NCI-H2196 (cell line): ENCODE measurements around the gene TNP1.
A peak's percentile ranks its signal among the peaks of the same experiment; 100 is the strongest.

Experiments used
- DNase-seq: peaks from one replicate; lab custom pipeline; 2025; ENCODE audit not compliant: unreplicated experiment; lab: John Stamatoyannopoulos, UW

The TNP1 gene

DNA sequence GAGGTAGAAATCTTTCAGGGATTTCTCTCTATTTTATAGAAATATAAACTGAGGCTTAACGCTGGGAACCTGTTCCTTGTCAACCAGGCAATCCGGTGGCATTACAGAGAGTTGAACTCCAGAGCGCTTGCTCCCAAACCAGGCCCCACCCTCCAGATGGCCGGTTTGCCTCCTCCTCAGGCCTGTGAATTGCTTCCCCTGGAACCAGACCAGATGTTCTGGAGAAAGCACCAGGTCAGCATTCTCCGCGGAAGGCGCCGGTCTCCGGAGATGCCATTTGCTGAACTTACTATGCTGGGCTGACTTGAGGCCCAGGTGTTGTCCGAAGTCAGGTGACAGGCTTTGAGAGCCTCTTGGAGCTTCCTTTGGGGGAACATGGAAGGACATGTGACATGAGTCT is 17.2 kb downstream of the TNP1 start:
- DNase-seq, result no peak

GRCh38 chr2:216839688-216840087 is 20.2 kb downstream of the TNP1 start:
- no peak for DNase-seq

DNA sequence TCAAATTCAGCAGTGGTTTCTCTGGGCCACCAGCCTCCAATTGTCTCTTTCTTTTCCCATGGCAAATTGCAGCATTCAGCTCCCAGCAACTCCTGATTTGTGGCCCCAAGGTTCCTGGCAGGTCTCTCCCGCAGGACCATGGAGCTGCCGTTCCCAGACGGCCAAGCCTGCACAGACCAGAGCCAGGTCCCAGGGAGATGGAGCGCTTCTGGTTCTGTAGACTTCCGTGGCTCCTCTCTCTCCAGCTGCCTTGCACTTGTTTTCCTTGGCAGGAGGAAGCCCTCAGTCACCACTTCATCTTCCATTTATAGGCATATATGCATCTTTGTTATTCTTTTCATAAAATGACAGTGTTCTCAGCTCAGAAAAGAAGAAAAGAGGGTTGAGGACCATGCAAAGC is 21.7 kb downstream of the TNP1 start:
- no peak for DNase-seq

GRCh38 chr2:216837740-216838139 is 22.1 kb downstream of the TNP1 start:
- DNase-seq, result no peak

DNA sequence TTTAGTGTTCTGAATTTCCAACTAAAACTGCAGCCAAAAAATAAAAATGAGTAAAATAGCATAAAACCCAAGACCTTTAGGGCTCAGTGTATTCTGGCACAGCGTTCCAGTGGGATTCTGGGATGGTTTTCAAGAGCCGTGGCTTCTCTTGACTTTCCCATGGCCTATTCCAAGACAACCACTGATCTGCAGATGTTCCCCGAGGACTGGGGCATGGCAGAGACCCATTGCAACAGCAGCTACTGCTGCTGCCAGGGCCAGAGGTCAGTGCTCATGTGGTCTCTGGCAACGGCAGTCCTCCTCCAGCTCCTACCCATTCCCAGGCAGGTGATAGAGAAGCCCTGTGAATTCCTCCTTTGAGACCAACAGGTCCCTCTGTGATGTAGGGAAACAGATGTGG is 26.8 kb downstream of the TNP1 start:
- no peak for DNase-seq

DNA sequence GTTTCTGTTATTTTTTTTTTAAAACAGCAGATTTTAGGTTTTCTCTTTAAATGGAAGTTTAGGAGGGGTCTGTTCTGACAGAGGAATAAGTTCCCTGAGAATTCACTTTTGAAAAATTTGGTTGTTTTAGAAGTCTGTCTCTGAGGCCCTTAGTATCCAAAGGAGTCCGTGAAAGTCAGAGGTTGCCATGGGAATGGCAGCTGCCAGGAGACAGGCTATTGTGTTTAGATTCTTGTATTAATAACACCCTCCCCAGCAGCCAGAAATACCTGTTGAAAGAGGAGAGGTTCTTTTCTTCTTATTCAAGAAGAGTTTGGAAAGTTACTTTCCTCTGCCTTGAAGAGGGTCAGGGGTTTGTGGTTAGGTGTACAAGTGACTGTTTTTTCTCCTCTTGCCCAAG is 29.5 kb downstream of the TNP1 start:
- peak; percentile 52 for DNase-seq

DNA sequence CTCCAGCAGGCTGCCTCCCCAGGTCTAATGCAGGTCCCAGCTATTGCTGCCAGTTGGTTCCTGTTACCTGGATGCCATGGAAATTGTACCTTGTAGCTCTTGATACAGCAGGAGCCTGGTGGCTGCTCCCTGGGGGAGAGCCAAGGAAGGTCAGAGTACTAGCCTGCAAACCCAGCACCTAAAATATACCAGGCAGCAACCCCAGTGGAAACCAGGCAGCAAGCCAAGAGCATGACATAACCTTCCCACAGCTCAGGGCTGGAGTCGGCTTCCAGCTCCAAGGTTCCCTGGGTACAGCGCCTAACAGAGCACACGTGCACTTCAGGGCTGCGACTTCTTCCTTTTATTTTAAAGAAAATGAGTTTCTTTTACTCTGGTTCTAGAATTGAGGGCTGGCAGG is 30.3 kb downstream of the TNP1 start:
- DNase-seq, result peak; percentile 87

GRCh38 chr2:216827073-216827720 is 32.7 kb downstream of the TNP1 start:
- DNase-seq, result no peak

DNA sequence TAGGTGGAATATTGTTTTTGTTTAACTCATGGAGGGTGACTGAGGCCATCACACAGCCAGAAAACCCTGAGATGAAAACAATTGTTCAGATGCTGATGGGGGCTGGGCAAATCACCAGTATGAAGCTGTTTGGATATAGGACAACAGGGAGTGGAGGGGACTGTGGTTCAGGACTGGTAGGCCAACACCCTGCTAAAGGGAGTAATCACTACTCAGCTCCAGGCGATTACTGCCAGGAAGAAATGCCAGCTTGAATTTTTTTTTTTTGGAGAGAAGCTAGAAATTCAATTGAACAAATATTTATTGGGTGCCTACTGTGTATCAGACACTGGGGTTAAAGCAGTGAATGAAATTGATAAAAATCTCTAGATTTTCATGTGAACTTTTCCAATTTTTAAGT is 37.4 kb downstream of the TNP1 start:
- DNase-seq, result no peak

GRCh38 chr2:216820709-216821108 is 39.2 kb downstream of the TNP1 start:
- no peak for DNase-seq

DNA sequence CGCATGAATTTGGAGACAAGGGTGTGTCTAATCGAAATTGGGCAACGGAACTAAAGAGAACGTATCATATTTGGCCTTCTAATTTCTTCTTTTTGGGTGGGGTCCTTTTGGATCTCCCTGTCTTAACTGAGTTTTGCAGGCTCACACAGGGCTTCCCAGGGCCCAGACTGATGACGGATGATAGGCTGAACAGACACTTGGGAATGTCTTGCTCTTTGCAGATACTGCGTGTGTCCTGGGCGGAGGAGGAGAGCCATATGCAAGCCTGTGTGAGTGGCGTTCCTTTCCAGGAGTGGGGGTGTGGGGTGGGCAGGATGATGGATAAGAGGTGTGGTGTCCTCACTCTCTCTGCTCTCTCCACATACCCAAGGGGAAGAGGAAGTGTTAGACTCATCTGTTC is 40.1 kb downstream of the TNP1 start:
- no peak for DNase-seq

DNA sequence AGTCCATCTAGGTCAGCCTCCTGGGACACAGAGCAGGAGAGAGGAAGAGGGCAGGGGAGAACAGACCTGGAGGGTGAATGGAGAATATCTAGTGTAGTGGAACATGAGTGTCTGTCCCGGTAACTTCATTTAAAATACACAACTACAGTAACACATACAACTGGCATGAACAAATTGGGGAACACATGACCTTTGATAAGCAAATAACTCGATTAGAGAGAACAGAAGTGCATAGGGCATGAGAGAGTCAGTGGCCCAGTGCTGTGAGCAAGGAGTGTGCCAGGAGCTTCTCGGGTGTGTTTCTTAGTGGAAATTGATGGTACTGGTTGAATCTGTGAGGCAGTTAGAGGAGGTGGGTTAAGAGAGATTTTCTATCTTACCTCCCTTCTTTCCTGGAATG is 40.8 kb downstream of the TNP1 start:
- DNase-seq, result no peak

DNA sequence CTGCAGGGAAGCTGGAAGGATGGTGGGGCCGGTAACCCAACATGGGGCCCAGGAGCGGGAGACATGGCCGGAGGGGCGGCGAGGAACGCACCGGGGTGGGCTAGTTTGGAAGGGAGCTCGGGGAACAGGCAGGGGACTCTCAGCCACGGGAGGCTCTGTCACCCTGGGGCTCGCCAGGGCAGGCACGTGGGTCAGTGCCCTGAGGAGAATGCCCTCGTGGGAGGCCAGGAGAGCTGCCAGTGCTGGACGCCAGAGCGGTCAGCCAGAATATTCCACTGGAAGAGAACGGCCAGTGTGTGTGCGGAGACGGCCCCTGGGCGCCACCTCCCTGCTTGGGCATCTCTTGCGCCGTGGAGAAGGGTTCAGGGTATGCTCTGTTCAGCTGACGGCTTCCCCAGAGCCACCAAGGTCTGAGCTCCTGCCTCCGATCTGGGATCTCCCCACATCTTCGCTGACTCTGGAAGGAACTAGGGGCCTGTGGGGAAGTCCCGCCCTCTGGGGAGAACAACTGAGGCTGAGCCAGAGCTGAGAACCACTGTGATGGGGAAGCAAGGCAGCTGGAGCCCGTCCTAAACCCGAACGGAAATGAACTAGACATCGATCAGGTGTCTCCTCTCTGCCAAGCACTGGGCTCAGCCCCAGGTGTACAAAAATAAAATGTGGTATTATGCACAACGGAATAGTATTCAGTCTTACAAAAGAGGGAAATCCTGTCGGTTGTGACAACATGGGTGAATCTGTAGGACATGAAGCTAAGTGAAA is 49.3 kb downstream of the TNP1 start:
- DNase-seq, result no peak
